SIG-M5 (cell line): ENCODE measurements around the gene CNN3.
"Not testable (repeated sequence)": the region's sequence is repeated elsewhere in the genome, so short reads cannot be mapped to it uniquely, and the experiment has no call there.

Experiments
- DNase-seq: peaks from one replicate; lab custom pipeline; 2025; lab: John Stamatoyannopoulos, UW

CNN3 gene

GRCh38 chr1:94949681-94950661 lies 23.1 kb upstream of the CNN3 start:
- DNase-seq = no peak

- no peak for DNase-seq
Observed at GRCh38 chr1:94947437-94947836, 20.5 kb upstream of the CNN3 start.

GRCh38 chr1:94946886-94947285 lies 20.0 kb upstream of the CNN3 start:
- no peak for DNase-seq

- DNase-seq = no peak
Observed at GRCh38 chr1:94942171-94943128, 15.5 kb upstream of the CNN3 start.

GRCh38 chr1:94941480-94941879 lies 14.6 kb upstream of the CNN3 start:
- not testable (repeated sequence) for DNase-seq

- DNase-seq = no peak
Observed at GRCh38 chr1:94940738-94941137, 13.8 kb upstream of the CNN3 start.

- DNase-seq = no peak
Observed at GRCh38 chr1:94937820-94938219, 10.9 kb upstream of the CNN3 start.

- no peak for DNase-seq
Observed at GRCh38 chr1:94936861-94937620, 10.1 kb upstream of the CNN3 start.

- no peak for DNase-seq
Observed at GRCh38 chr1:94935476-94935875, 8.6 kb upstream of the CNN3 start.

- no peak for DNase-seq
Observed at GRCh38 chr1:94935034-94935433, 8.1 kb upstream of the CNN3 start.

GRCh38 chr1:94934551-94934950 lies 7.6 kb upstream of the CNN3 start:
- no peak for DNase-seq

- no peak for DNase-seq
Observed at GRCh38 chr1:94931254-94931841, 4.4 kb upstream of the CNN3 start.

GRCh38 chr1:94929351-94930217 lies 2.7 kb upstream of the CNN3 start:
- no peak for DNase-seq

- DNase-seq = no peak
Observed at GRCh38 chr1:94928293-94928939, 1.5 kb upstream of the CNN3 start.

GRCh38 chr1:94927405-94928175 lies 680 bp upstream of the CNN3 start:
- DNase-seq = no peak

GRCh38 chr1:94926126-94926914 lies 590 bp downstream of the CNN3 start:
- DNase-seq = no peak

- no peak for DNase-seq
Observed at GRCh38 chr1:94925561-94926125, 1.3 kb downstream of the CNN3 start.

GRCh38 chr1:94925004-94925403 lies 1.9 kb downstream of the CNN3 start:
- DNase-seq = no peak
